Fibroblast of lung (primary cell): ENCODE results near the gene APP.

Source experiments
- EZH2 ChIP-seq: IDR thresholded peaks from 2 replicates; pipeline ENCODE4 v1.5.1; 2012; ENCODE audit warnings: low read length, control low read depth, mild to moderate bottlenecking; ENCODE audit errors: missing control alignments
- TF ChIP-seq, protein P1 (sequence below), 2 donors: IDR thresholded peaks in 1 of 2; conservative IDR thresholded peaks in 1 of 2; 1 replicate in 1 of 2; 2 replicates in 1 of 2; pipeline ENCODE4 v1.5.1; 2011 to 2012; ENCODE audit warnings: low read length in 2 of 2, control low read depth in 1 of 2, inconsistent platforms in 1 of 2, low read depth in 1 of 2, mild to moderate bottlenecking in 1 of 2

DNA sequence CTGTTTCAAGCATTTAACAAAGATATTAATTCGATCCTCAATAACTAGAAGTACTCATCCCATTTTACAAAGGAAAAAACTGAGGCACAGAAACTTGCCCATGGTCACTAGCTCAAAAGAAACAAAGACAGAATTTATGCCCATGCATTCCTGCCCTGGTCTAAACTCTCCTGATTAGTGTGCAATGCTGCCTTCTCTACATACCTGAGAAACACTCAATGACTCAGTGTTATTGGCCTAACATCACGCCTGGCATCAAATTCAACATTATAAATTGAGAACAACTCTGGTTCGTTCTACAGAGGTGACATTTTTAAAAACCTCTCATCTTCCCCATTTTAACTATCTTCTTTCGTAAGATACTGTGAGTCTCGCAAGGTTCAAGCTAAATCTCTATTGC lies 5.2 kb downstream of the APP start:
- no peak for TF ChIP-seq EZH2
- TF ChIP-seq, protein P1, sequence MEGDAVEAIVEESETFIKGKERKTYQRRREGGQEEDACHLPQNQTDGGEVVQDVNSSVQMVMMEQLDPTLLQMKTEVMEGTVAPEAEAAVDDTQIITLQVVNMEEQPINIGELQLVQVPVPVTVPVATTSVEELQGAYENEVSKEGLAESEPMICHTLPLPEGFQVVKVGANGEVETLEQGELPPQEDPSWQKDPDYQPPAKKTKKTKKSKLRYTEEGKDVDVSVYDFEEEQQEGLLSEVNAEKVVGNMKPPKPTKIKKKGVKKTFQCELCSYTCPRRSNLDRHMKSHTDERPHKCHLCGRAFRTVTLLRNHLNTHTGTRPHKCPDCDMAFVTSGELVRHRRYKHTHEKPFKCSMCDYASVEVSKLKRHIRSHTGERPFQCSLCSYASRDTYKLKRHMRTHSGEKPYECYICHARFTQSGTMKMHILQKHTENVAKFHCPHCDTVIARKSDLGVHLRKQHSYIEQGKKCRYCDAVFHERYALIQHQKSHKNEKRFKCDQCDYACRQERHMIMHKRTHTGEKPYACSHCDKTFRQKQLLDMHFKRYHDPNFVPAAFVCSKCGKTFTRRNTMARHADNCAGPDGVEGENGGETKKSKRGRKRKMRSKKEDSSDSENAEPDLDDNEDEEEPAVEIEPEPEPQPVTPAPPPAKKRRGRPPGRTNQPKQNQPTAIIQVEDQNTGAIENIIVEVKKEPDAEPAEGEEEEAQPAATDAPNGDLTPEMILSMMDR (conservative IDR thresholded peaks at IDR 0.05 in 1 of 2, IDR thresholded peaks at IDR 0.05 in 1 of 2; ENCODE audit: low read depth in 1 of 2, low read length in 2 of 2) = no peak
